ENCODE measurements around the gene ERMAP. TPM values are rescaled to one million over a fixed set of nuclear protein-coding genes. Genes with fewer than 3 reads are reported as not detected.

The ERMAP gene
- total RNA-seq, 2 experiments from 2014 or later, result 2.5 to 3.0 TPM

DNA sequence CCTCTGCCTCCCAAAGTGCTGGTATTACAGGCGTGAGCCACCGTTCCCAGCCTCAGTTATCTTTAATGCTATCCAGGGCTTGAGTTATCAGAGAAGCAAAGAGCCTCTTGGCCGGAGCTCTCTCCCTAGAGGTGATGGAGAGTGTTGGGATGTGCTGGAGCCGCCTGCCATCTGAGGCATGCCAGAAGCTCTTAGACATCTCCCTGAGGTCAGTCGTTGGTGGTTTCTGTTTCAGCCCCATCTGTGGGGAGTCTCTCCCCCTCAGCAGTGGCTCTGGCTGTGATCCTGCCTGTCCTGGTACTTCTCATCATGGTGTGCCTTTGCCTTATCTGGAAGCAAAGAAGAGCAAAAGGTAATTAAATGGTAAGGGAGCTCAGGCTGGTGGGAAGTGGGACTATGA, 17.9 kb downstream of the ERMAP start:
- ChIA-PET CTCF (no interaction called here), POLR2A (no interaction called here)

DNA sequence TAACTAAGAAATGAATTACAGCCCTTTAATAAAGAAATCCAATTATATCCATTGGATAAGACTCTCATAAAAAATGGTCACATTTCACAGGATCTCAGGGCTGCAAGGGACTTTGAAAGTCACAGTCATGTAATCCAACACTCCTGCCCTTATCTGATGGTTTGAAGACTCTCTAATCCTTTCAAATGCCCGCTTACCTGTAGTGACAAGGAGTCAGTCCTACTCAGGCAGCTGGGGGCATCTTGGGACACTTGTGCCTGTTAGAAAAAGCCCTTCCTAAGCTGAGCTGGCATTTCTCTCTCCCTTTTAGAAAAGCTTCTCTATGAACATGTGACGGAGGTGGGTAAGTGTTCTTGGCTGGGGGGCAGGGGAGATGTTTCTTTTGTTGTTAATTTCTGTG, 18.5 kb downstream of the ERMAP start:
- ChIA-PET POLR2A (no interaction called here), CTCF (no interaction called here)

GRCh38 chr1:42837709-42838108, 20.8 kb downstream of the ERMAP start:
- ChIA-PET CTCF (no interaction called here), POLR2A (no interaction called here)

GRCh38 chr1:42838482-42839190, 21.7 kb downstream of the ERMAP start:
- CTCF ChIA-PET, result no interaction called here
- POLR2A ChIA-PET, result no interaction called here

DNA sequence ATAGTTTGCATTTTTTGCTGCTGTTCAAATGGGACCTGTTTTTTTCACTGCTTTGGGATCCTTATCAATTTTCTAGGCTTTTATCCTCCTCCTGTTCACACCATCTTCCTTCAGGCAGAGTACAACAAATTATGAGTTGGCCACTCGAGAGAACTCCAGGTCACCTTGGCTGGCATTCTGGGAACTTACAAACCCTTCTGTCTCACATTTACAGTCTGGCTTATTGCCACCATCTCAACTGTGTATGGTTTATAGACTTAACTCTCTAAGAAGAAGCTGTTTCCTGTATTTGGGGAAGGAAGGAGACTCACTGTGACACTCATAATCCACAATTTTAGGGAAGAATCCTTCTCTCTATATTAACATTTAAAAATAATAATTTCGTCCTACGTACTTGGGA, 24.1 kb downstream of the ERMAP start:
- ChIA-PET POLR2A (no interaction called here), CTCF (no interaction called here)

GRCh38 chr1:42841440-42842147, 24.7 kb downstream of the ERMAP start:
- CTCF ChIA-PET, result no interaction called here
- POLR2A ChIA-PET, result no interaction called here

DNA sequence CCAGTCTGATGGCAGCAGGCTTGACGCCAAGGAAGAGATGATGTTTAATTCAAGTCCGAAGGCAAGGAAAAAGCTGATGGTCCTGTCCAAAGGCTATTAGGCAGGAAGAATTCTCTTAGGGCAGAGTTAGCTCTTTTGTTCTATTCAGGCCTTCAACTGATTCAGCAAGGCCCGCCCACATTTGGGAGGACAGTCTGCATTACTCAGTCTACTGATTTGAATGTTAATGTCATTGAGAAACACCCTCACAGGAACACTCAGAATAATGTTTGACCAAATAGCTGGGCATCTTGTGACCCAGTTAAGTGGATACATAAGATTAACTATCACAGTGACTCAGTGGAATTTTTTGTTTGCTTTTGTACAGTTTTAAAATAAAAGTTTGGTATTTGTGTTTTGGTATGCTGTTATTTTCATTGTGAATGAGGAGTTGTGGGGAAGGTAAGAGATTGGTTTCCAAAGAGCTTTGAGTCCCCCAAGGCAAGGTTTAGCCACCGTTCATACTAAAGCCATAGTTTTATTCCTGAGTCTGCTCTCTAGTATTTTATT, 27.7 kb downstream of the ERMAP start:
- CTCF ChIA-PET, result no interaction called here
- POLR2A ChIA-PET, result interaction anchor here (1.1 kb wide), 1 partner anchor 78 kb away, joined by 3 read pairs; the partner anchor contains the start of gene P3H1

- POLR2A ChIA-PET, result interaction anchor here (1.1 kb wide), 1 partner anchor 78 kb away, joined by 3 read pairs; the partner anchor contains the start of gene P3H1
- CTCF ChIA-PET, result interaction anchor here (0.5 to 1.3 kb wide), 2 partner anchors 89 to 1494 kb away, joined by 3 to 4 read pairs; no protein-coding TSS in a partner anchor
Measured at GRCh38 chr1:42845193-42845592, 28.3 kb downstream of the ERMAP start.

DNA sequence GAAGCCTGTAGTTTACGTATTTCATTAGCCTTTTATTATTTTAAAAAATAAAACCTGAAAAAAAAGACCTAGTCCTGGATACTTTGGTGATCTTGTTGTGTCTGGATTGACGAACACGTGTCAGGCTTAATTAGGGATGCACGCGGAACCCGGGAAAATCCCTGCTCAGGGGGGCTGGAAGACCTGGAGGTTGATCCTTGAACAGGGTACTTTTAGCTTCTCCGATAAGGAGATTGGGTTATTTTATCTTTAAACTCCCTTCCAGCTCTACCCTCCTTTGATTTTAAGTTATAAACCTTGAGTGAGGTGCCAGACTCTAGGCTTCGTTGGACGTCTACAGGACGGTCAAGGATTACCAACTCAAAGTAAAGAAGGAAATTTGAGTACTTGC, 28.9 kb downstream of the ERMAP start:
- CTCF ChIA-PET, result interaction anchor here (0.6 to 1.6 kb wide), 8 partner anchors 21 to 89 kb away, joined by 3 to 6 read pairs (median 4); partner anchors contain the start of genes C1orf50 and P3H1
- POLR2A ChIA-PET, result interaction anchor here (0.5 to 2.4 kb wide), 5 partner anchors 21 to 539 kb away, joined by 3 to 15 read pairs (median 3); partner anchors contain the start of genes C1orf50, P3H1 and SLC2A1

DNA sequence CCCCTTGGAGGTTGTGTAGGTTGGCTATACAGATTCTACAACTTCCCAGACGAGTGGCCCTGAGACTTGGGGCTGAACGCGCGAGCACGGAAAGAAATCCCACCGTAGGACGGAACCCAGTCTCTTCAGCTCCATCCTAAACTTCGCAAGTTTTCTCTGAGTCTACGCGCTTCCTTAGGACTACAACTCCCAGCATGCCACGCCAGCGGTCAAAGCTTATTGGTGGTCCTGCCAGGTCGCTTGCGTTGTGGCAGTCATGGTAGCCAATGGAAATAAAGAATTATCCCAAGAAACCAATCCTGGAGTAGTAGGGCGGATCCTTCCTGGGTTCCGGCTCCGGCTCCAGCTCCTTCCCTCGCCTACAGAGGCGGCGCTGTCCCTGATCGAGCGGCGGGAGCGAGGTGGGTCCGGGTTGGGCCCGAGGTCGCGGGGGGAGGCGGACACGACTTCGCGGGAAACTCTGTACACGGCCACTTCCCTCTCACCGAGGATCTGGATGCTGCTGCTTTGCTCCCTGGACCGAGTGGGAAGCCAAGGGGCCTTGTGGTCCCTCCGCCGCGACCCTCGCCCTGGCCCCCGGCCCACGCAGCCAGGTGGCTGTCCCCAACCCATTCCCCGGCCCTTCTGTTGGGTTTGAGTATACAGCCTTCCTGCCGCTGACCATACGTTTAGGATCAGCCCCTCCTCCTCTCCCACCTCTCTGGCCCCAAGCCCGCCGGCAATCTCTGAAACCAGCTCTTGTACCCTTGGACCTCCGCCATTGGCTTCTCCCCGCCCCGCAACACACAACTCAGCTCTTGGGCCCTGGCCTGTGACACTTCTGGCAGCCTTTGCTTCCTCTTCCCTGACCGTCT, 29.6 kb downstream of the ERMAP start, which contains the start of gene ZNF691:
TSS of gene ZNF691 (plus strand) at position 357 of the 854 bp plus-strand sequence. CDS start 3,046 bp downstream, outside the sequence.
- POLR2A ChIA-PET, result interaction anchor here (0.5 to 2.4 kb wide), 5 partner anchors 20 to 538 kb away, joined by 3 to 15 read pairs (median 3); partner anchors contain the start of genes C1orf50, P3H1 and SLC2A1
- CTCF ChIA-PET, result interaction anchor here (0.6 to 1.6 kb wide), 10 partner anchors 21 to 227 kb away, joined by 3 to 6 read pairs (median 4); partner anchors contain the start of genes C1orf50 and P3H1

DNA sequence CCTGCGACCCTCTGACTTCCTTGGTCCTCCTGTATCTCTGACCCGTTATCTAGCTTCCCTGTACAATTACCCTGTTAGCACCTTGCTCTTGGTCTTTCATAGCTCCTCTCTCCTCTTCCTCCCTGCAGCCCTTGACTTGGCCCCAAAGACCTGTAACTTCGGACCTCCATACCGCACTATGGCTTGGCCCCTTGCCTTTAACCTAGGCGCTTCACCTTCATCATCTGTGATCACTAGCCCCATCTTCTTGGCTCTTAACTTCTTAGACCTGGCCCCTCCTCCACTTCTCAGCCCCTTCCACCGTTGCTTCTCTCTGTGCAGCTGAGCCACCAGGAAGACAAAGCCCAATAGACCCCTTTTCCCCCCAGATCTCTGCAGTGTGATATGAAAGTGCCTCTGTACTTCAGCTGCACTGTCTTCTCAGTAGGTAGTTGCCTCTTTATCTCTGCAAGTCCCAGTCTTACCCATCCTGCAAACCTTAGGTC, 30.2 kb downstream of the ERMAP start:
- ChIA-PET POLR2A (interaction anchor here (2.4 kb wide), 1 partner anchor 80 kb away, joined by 15 read pairs; the partner anchor contains the start of genes C1orf50 and P3H1), CTCF (interaction anchor here (1.0 to 1.6 kb wide), 6 partner anchors 27 to 226 kb away, joined by 3 to 6 read pairs (median 4); no protein-coding TSS in a partner anchor)

GRCh38 chr1:42847721-42848460, 31.0 kb downstream of the ERMAP start:
- CTCF ChIA-PET, result interaction anchor here (0.9 to 1.4 kb wide), 3 partner anchors 77 to 226 kb away, joined by 3 to 5 read pairs (median 5); no protein-coding TSS in a partner anchor
- POLR2A ChIA-PET, result interaction anchor here (0.5 to 2.4 kb wide), 3 partner anchors 81 to 109 kb away, joined by 3 to 15 read pairs (median 3); partner anchors contain the start of genes C1orf50 and P3H1

- POLR2A ChIA-PET, result interaction anchor here (1.0 kb wide), 1 partner anchor 82 kb away, joined by 3 read pairs; the partner anchor contains the start of genes C1orf50 and P3H1
- CTCF ChIA-PET, result interaction anchor here (0.9 to 1.8 kb wide), 2 partner anchors 224 to 225 kb away, joined by 4 to 5 read pairs; no protein-coding TSS in a partner anchor
Measured at GRCh38 chr1:42848823-42849537, 32.1 kb downstream of the ERMAP start.

GRCh38 chr1:42849944-42850343, 33.0 kb downstream of the ERMAP start:
- CTCF ChIA-PET, result interaction anchor here (1.8 kb wide), 1 partner anchor 223 kb away, joined by 4 read pairs; no protein-coding TSS in a partner anchor
- POLR2A ChIA-PET, result interaction anchor here (1.0 kb wide), 1 partner anchor 83 kb away, joined by 3 read pairs; the partner anchor contains the start of genes C1orf50 and P3H1

DNA sequence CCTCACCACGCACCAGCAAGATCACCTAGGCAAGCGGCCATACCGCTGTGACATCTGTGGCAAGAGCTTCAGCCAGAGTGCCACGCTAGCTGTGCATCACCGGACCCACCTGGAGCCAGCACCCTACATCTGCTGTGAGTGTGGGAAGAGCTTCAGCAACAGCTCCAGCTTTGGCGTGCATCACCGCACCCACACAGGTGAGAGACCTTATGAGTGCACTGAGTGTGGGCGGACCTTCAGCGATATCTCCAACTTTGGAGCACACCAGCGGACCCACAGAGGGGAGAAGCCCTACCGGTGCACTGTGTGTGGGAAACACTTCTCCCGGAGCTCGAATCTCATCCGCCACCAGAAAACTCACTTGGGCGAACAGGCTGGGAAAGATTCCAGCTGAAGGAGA, 34.5 kb downstream of the ERMAP start:
- ChIA-PET CTCF (no interaction called here), POLR2A (no interaction called here)

DNA sequence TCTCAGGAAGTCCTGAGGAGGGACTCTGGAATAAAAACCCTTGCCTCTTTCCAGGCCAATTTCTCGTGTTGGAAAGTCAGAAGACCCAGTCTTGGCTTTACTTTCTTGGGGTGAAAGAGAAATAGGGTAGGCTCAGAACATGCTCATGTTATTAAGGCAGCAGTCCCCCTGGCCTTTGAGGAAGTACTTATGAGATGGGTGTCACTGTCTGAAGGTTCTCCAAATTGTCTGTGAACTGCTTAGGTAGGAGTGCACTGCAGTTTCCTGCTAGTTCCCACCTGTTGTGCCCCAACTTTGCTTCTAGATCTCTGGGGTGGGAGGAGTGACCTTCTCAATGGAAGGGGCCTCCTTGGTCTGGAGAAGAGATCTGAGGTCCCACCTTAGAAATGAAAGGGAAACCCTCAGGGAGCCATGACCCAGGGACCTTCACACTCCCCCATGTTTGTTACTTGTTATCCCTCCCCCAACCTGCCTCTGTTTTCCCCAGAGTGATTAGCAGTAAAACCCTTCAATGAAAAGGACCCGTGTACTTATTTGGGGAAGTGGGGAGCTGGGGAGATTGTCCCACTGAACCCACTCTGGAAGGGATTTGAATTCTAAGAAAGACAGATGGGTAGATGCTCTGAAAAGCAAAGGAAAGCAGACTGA, 35.2 kb downstream of the ERMAP start:
- ChIA-PET POLR2A (no interaction called here), CTCF (no interaction called here)

DNA sequence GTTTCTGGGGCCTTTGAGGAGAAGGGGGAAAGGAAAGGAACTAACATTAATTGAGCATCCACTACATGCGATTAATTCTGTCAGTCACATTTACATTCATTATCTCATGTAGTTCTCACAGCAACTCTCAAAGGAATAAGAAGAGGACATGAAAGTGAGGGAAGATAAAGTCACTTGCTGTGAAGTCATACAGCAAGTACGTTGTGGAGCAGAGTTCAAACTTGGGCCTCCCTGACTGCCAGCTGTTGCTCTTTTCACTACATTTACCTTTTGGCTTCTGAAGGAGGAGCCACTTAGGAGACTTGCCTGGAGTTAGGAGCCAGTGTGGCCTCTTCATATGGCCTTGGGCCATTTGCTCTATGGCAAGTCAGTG, 35.7 kb downstream of the ERMAP start:
- CTCF ChIA-PET, result interaction anchor here (0.6 kb wide), 1 partner anchor 18 kb away, joined by 3 read pairs; no protein-coding TSS in a partner anchor
- POLR2A ChIA-PET, result no interaction called here
